ENCODE results near the gene TNP2. TPM values are rescaled to one million over a fixed set of nuclear protein-coding genes. Genes with fewer than 3 reads are reported as not detected.

Gene TNP2
- total and polyA plus RNA-seq, 9 of the 15 experiments (the other 6 are each of a cell fraction or from before 2014, with no cell fraction given): not detected

DNA sequence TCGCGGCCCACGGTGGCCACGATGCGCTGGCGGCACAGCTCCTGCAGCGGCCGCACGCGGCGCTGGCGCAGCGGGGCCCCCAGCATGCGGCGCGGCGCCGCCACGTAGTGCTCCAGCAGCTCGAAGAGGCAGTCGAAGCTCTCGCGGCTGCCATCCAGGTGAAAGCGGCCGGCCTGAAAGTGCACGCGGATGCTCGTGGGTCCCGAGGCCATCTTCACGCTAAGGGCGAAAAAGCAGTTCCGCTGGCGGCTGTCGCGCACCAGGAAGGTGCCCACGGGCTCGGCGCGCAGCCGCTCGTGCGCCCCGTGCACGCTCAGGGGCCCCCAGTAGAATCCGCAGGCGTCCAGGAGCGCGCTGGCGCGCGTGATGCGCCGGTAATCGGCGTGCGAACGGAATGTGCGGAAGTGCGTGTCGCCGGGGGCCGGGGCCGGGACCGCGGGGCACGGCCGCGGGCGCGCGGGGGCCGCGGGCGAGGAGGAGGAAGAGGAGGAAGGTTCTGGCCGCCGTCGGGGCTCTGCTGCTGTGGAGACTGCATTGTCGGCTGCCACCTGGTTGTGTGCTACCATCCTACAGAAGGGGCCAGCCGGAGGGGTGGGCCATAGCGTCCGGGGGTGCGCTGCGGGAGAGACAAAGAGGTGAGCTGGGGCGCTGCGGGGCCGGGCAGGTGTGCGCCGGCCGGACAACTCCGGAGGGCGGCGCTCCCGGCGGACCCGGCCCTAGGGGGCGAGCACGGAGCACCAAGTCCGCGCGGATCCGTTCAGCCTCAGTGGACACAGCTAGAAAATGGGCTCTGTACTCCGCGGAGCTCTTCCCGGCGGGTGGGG is 14.0 kb downstream of the TNP2 start (continued):
- TF ChIP-seq, protein P1, sequence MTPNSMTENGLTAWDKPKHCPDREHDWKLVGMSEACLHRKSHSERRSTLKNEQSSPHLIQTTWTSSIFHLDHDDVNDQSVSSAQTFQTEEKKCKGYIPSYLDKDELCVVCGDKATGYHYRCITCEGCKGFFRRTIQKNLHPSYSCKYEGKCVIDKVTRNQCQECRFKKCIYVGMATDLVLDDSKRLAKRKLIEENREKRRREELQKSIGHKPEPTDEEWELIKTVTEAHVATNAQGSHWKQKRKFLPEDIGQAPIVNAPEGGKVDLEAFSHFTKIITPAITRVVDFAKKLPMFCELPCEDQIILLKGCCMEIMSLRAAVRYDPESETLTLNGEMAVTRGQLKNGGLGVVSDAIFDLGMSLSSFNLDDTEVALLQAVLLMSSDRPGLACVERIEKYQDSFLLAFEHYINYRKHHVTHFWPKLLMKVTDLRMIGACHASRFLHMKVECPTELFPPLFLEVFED (CRISPR knock-in tag; conservative IDR thresholded peaks at IDR 0.05): no peak
- TF ChIP-seq ZEB2 (IDR thresholded peaks at IDR 0.05): no peak
- peak; percentile 78 for TF ChIP-seq HNRNPLL (IDR thresholded peaks at IDR 0.05; ENCODE audit: low read depth, low read length, poor library complexity, severe bottlenecking)
- no peak for TF ChIP-seq BRD4 (IDR thresholded peaks at IDR 0.05)
- TF ChIP-seq FOXJ3 (CRISPR knock-in tag; IDR thresholded peaks at IDR 0.05): no peak
- no peak for TF ChIP-seq NFE2 (IDR thresholded peaks at IDR 0.05; ENCODE audit: low read depth)
- no peak for TF ChIP-seq FOXM1 (IDR thresholded peaks at IDR 0.05; ENCODE audit: low read depth)
- peak; percentile 97 for TF ChIP-seq FOXM1 (CRISPR knock-in tag; IDR thresholded peaks at IDR 0.05; ENCODE audit: low read depth)
- TF ChIP-seq, protein P2, sequence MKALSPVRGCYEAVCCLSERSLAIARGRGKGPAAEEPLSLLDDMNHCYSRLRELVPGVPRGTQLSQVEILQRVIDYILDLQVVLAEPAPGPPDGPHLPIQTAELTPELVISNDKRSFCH (CRISPR knock-in tag; IDR thresholded peaks at IDR 0.05): no peak
- TF ChIP-seq, protein P2 (tag; IDR thresholded peaks at IDR 0.05): peak; percentile 84; the same call in 1 of the 2 replicates
- TF ChIP-seq HNRNPL (IDR thresholded peaks at IDR 0.05; ENCODE audit: low read depth, low read length): no peak; the same call in 1 of the 2 replicates
- TF ChIP-seq ESRRA (IDR thresholded peaks at IDR 0.05; ENCODE audit: borderline replicate concordance, low read depth): no peak
- no peak for TF ChIP-seq ZFPM2 (CRISPR knock-in tag; IDR thresholded peaks at IDR 0.05)
- TF ChIP-seq PHB2 (IDR thresholded peaks at IDR 0.05; ENCODE audit: low read depth): no peak
- TF ChIP-seq, protein P3, sequence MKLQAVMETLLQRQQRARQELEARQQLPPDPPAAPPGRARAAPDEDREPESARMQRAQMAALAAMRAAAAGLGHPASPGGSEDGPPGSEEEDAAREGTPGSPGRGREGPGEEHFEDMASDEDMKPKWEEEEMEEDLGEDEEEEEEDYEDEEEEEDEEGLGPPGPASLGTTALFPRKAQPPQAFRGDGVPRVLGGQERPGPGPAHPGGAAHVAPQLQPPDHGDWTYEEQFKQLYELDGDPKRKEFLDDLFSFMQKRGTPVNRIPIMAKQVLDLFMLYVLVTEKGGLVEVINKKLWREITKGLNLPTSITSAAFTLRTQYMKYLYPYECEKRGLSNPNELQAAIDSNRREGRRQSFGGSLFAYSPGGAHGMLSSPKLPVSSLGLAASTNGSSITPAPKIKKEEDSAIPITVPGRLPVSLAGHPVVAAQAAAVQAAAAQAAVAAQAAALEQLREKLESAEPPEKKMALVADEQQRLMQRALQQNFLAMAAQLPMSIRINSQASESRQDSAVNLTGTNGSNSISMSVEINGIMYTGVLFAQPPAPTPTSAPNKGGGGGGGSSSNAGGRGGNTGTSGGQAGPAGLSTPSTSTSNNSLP (IDR thresholded peaks at IDR 0.05; ENCODE audit: borderline replicate concordance, low read depth, low read length): no peak
- TF ChIP-seq ZNF212 (CRISPR knock-in tag; IDR thresholded peaks at IDR 0.05): no peak
- TF ChIP-seq TRIM24 (IDR thresholded peaks at IDR 0.05): no peak
- no peak for TF ChIP-seq CREBBP (IDR thresholded peaks at IDR 0.05; ENCODE audit: low read depth, low read length)
- TF ChIP-seq BACH1 (tag; IDR thresholded peaks at IDR 0.05): no peak
- TF ChIP-seq WHSC1 (IDR thresholded peaks at IDR 0.05; ENCODE audit: low read length): no peak
- TF ChIP-seq, protein P4, sequence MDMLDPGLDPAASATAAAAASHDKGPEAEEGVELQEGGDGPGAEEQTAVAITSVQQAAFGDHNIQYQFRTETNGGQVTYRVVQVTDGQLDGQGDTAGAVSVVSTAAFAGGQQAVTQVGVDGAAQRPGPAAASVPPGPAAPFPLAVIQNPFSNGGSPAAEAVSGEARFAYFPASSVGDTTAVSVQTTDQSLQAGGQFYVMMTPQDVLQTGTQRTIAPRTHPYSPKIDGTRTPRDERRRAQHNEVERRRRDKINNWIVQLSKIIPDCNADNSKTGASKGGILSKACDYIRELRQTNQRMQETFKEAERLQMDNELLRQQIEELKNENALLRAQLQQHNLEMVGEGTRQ (CRISPR knock-in tag; IDR thresholded peaks at IDR 0.05): no peak
- no peak for TF ChIP-seq EHMT2 (IDR thresholded peaks at IDR 0.05)
- TF ChIP-seq, protein P5, sequence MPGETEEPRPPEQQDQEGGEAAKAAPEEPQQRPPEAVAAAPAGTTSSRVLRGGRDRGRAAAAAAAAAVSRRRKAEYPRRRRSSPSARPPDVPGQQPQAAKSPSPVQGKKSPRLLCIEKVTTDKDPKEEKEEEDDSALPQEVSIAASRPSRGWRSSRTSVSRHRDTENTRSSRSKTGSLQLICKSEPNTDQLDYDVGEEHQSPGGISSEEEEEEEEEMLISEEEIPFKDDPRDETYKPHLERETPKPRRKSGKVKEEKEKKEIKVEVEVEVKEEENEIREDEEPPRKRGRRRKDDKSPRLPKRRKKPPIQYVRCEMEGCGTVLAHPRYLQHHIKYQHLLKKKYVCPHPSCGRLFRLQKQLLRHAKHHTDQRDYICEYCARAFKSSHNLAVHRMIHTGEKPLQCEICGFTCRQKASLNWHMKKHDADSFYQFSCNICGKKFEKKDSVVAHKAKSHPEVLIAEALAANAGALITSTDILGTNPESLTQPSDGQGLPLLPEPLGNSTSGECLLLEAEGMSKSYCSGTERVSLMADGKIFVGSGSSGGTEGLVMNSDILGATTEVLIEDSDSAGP (CRISPR knock-in tag; IDR thresholded peaks at IDR 0.05): peak; percentile 83
- TF ChIP-seq CBFA2T2 (conservative IDR thresholded peaks at IDR 0.05): no peak
- TF ChIP-seq ZNF778 (CRISPR knock-in tag; IDR thresholded peaks at IDR 0.05): no peak
- no peak for TF ChIP-seq ZKSCAN3 (CRISPR knock-in tag; IDR thresholded peaks at IDR 0.05)

Data from K562 (cell line).